Measurements from ENCODE around the gene ARHGAP26. TPM values are rescaled to one million over a fixed set of nuclear protein-coding genes. Genes with fewer than 3 reads are reported as not detected.

The ARHGAP26 gene
- total and polyA plus RNA-seq, 4 donors: 1.8 to 16.7 (median 4.1) TPM

GRCh38 chr5:142816531-142817430 is 46.6 kb downstream of the ARHGAP26 start:
- Histone ChIP-seq H3K4me1 (ENCODE audit: control insufficient read depth in 4 of 4, insufficient read depth in 4 of 4, low read length in 3 of 4) (peaks cover 9 to 58% (median 42%) of the 10 kb centered on the region in 4 donors), H3K36me3 (ENCODE audit: control insufficient read depth in 4 of 4, insufficient read depth in 3 of 4, low read depth in 1 of 4, low read length in 3 of 4) (no peaks in the 10 kb centered on the region), H3K4me3 (ENCODE audit: low read depth in 1 of 3, low read length in 3 of 3) (no peak overlapping the region), H3K27me3 (ENCODE audit: control insufficient read depth in 4 of 4, insufficient read depth in 4 of 4, low read length in 3 of 4) (no peaks in the 10 kb centered on the region), H3K27ac (ENCODE audit: low read depth in 1 of 2, low read length in 2 of 2) (peak overlapping the region; percentile 14 to 68), H3K9me3 (ENCODE audit: control insufficient read depth in 4 of 4, low read length in 3 of 4) (no peaks in the 10 kb centered on the region), H3K9ac (ENCODE audit: low read depth in 1 of 2, low read length in 2 of 2) (no peak overlapping the region)
- no peak for TF ChIP-seq RAD21 (IDR thresholded peaks at IDR 0.05)
- TF ChIP-seq GABPA (IDR thresholded peaks at IDR 0.05 in 1 of 2, conservative IDR thresholded peaks at IDR 0.05 in 1 of 2): no peak
- no peak for TF ChIP-seq HNF4A (conservative IDR thresholded peaks at IDR 0.05)
- no peak for TF ChIP-seq JUND (IDR thresholded peaks at IDR 0.05)
- no peak for TF ChIP-seq ATF3 (IDR thresholded peaks at IDR 0.05)
- no peak for TF ChIP-seq ZBTB33 (IDR thresholded peaks at IDR 0.05)
- no peak for TF ChIP-seq REST (IDR thresholded peaks at IDR 0.05)
- no peak for TF ChIP-seq FOXA1 (IDR thresholded peaks at IDR 0.05)
- no peak for TF ChIP-seq MAX (IDR thresholded peaks at IDR 0.05)
- TF ChIP-seq RXRA (IDR thresholded peaks at IDR 0.05): no peak
- no peak for TF ChIP-seq HNF4G (IDR thresholded peaks at IDR 0.05)
- no peak for TF ChIP-seq TAF1 (conservative IDR thresholded peaks at IDR 0.05)
- no peak for TF ChIP-seq FOXA2 (IDR thresholded peaks at IDR 0.05)
- no peak for TF ChIP-seq NR2F2 (IDR thresholded peaks at IDR 0.05)
- DNase-seq (ENCODE audit: low spot score): no peak
- WGBS: 94% methylated on average over 6 of the region's 6 CpGs

- H3K4me3 ChIP-seq (ENCODE audit: low read depth in 1 of 3, low read length in 3 of 3): no peak overlapping the region
- H3K27me3 ChIP-seq (ENCODE audit: control insufficient read depth in 4 of 4, insufficient read depth in 4 of 4, low read length in 3 of 4): no peaks in the 10 kb centered on the region
- H3K36me3 ChIP-seq (ENCODE audit: control insufficient read depth in 4 of 4, insufficient read depth in 3 of 4, low read depth in 1 of 4, low read length in 3 of 4): no peaks in the 10 kb centered on the region
- DNase-seq (ENCODE audit: low spot score): no peak
- H3K4me1 ChIP-seq (ENCODE audit: control insufficient read depth in 4 of 4, insufficient read depth in 4 of 4, low read length in 3 of 4): peaks cover 11 to 69% (median 54%) of the 10 kb centered on the region in 4 donors
- 24% methylated on average over 3 of the region's 3 CpGs for WGBS
- no peak overlapping the region for H3K9ac ChIP-seq (ENCODE audit: low read depth in 1 of 2, low read length in 2 of 2)
- peak overlapping the region; percentile 14 to 68 for H3K27ac ChIP-seq (ENCODE audit: low read depth in 1 of 2, low read length in 2 of 2)
- H3K9me3 ChIP-seq (ENCODE audit: control insufficient read depth in 4 of 4, low read length in 3 of 4): no peaks in the 10 kb centered on the region
- TF ChIP-seq GABPA (IDR thresholded peaks at IDR 0.05 in 1 of 2, conservative IDR thresholded peaks at IDR 0.05 in 1 of 2) (no peak), JUND (IDR thresholded peaks at IDR 0.05) (peak in 1 of 2 donors; percentile 16), HNF4A (conservative IDR thresholded peaks at IDR 0.05) (peak; percentile 37), NR2F2 (IDR thresholded peaks at IDR 0.05) (peak; percentile 17), SP1 (IDR thresholded peaks at IDR 0.05) (peak; percentile 48), RXRA (IDR thresholded peaks at IDR 0.05) (peak in 1 of 2 donors; percentile 46), RAD21 (IDR thresholded peaks at IDR 0.05) (peak in 1 of 2 donors; percentile 18), MAX (IDR thresholded peaks at IDR 0.05) (peak; percentile 41), FOXA2 (IDR thresholded peaks at IDR 0.05) (no peak), EGR1 (IDR thresholded peaks at IDR 0.05; ENCODE audit: low read depth in 2 of 2) (no peak), ATF3 (IDR thresholded peaks at IDR 0.05) (no peak), YY1 (IDR thresholded peaks at IDR 0.05) (no peak)
These were observed 47.8 kb downstream of the ARHGAP26 start for GRCh38 chr5:142817949-142818431.

Data from liver (tissue), 9 donors.